Transverse colon (tissue), 3 donors: ENCODE data around the gene ST3GAL3.

Source experiments
- POLR2A ChIP-seq: fragments of 450-650 bp; IDR thresholded peaks from one replicate; pipeline ENCODE4 v1.6.1; 2016; ENCODE audit warnings: antibody characterized with exemption, mild to moderate bottlenecking, moderate library complexity
- TF ChIP-seq, protein P1 (sequence below), 5 experiments: fragments of 200-600 bp in 3 of 5; fragments of 450-650 bp in 2 of 5; sonication (generic) in 3 of 5; IDR thresholded peaks; 1 replicate in 2 of 5; 2 replicates in 3 of 5; pipeline ENCODE4 v1.5.1; 2016 to 2017; ENCODE audit warnings: antibody characterized with exemption in 5 of 5, inconsistent platforms in 3 of 5, mild to moderate bottlenecking in 2 of 5, moderate library complexity in 1 of 5

DNA sequence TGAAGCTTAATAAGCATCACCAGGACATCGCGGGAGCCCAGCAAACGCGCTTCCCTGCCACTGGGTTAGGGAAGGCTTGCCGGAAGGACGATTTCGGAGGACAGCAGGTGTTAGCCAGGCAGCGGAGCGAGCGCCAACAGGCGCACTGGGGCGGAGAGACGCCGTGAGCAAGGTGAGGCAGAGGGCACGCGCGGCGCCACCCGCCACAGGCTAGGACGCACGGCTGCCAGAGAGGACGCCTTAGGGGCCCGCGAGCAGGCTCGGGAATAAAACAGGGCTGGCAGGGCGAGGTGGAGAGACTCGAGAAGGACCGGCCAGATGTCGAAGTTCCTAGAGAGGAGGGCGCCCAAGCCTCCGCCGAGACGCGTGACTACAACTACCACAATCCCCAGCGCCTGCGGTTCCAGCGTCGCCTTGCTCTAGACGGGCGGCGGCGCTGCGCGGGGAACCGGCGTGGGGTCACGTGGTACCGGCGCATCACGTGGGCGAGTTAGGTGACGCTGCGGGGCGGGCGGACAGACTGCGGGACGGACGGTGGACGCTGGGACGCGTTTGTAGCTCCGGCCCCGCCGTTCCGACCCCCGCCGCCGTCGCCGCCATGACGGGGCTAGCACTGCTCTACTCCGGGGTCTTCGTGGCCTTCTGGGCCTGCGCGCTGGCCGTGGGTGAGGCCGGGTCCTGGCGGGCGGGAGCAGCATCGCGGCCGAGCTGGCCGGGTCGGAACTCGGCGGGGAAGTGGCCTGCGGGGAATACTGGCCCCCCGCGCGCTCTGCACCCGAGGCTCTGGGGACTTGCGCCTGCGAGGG lies 267.3 kb downstream of the ST3GAL3 start, which contains the start of gene ATP6V0B:
- TF ChIP-seq, protein P1, sequence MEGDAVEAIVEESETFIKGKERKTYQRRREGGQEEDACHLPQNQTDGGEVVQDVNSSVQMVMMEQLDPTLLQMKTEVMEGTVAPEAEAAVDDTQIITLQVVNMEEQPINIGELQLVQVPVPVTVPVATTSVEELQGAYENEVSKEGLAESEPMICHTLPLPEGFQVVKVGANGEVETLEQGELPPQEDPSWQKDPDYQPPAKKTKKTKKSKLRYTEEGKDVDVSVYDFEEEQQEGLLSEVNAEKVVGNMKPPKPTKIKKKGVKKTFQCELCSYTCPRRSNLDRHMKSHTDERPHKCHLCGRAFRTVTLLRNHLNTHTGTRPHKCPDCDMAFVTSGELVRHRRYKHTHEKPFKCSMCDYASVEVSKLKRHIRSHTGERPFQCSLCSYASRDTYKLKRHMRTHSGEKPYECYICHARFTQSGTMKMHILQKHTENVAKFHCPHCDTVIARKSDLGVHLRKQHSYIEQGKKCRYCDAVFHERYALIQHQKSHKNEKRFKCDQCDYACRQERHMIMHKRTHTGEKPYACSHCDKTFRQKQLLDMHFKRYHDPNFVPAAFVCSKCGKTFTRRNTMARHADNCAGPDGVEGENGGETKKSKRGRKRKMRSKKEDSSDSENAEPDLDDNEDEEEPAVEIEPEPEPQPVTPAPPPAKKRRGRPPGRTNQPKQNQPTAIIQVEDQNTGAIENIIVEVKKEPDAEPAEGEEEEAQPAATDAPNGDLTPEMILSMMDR (IDR thresholded peaks at IDR 0.05), result peak; percentile 9 to 82 (median 24)
- TF ChIP-seq POLR2A, result peak; percentile 94
